8988T (cell line): ENCODE data around the gene ABLIM2.

ENCODE experiments used
- DNase-seq: peaks from one replicate; pipeline ENCODE4 v3.0.0; 2011

ABLIM2 gene

GRCh38 chr4:8117278-8117682 lies 41.3 kb downstream of the ABLIM2 start:
- DNase-seq: peak; percentile 70

GRCh38 chr4:8115916-8116315 lies 42.7 kb downstream of the ABLIM2 start:
- no peak for DNase-seq

- DNase-seq: no peak
These were observed 43.5 kb downstream of the ABLIM2 start for GRCh38 chr4:8115203-8115520.

GRCh38 chr4:8114456-8115202 lies 44.0 kb downstream of the ABLIM2 start:
- no peak for DNase-seq

GRCh38 chr4:8113611-8114377 lies 44.8 kb downstream of the ABLIM2 start:
- DNase-seq: no peak

GRCh38 chr4:8112672-8113071 lies 45.9 kb downstream of the ABLIM2 start:
- no peak for DNase-seq

GRCh38 chr4:8112036-8112576 lies 46.5 kb downstream of the ABLIM2 start:
- DNase-seq: no peak

GRCh38 chr4:8110071-8110986 lies 48.3 kb downstream of the ABLIM2 start:
- DNase-seq: no peak

GRCh38 chr4:8109406-8110065 lies 49.1 kb downstream of the ABLIM2 start:
- no peak for DNase-seq

GRCh38 chr4:8108991-8109390 lies 49.6 kb downstream of the ABLIM2 start:
- DNase-seq: no peak

GRCh38 chr4:8108261-8108660 lies 50.4 kb downstream of the ABLIM2 start:
- no peak for DNase-seq

- no peak for DNase-seq
These were observed 51.4 kb downstream of the ABLIM2 start for GRCh38 chr4:8107146-8107657.

- no peak for DNase-seq
These were observed 52.1 kb downstream of the ABLIM2 start for GRCh38 chr4:8106451-8107025.

- DNase-seq: no peak
These were observed 53.1 kb downstream of the ABLIM2 start for GRCh38 chr4:8105306-8106100.

GRCh38 chr4:8104491-8105305 lies 53.9 kb downstream of the ABLIM2 start:
- DNase-seq: no peak

GRCh38 chr4:8103421-8104390 lies 54.9 kb downstream of the ABLIM2 start:
- no peak for DNase-seq

GRCh38 chr4:8102831-8103230 lies 55.8 kb downstream of the ABLIM2 start:
- no peak for DNase-seq

GRCh38 chr4:8102076-8102355 lies 56.6 kb downstream of the ABLIM2 start:
- DNase-seq: no peak
